Endometrial microvascular endothelial cells (primary cell): ENCODE results near the gene CPHXL2. TPM values are rescaled to one million over a fixed set of nuclear protein-coding genes. Genes with fewer than 3 reads are reported as not detected.

Experiments used
- in situ Hi-C: cut with HindIII; loops from 2 replicates; pipeline ENCODE4 v1.10.0; 2017; ENCODE audit warnings: low sequenced_read_pairs, low pct_unique_long_range_greater_than_20kb; ENCODE audit errors: inconsistent ontology term
- total RNA-seq: library from RNA; depleted of rRNA; stranded (reverse); fragments of >200 nt; gene quantifications from one replicate; pipeline ENCODE4 v1.2.3, GENCODE V29; 2015; ENCODE audit errors: inconsistent ontology term

CPHXL2 gene
- total RNA-seq, 1 donor from 2014 or later, result not detected

- in situ Hi-C loops, result no loop called here
These were observed 29.7 kb downstream of the CPHXL2 start for GRCh38 chr16:75647112-75647491.

- in situ Hi-C loops, result no loop called here
These were observed 32.4 kb downstream of the CPHXL2 start for GRCh38 chr16:75644240-75645012.

GRCh38 chr16:75640598-75640997, 36.2 kb downstream of the CPHXL2 start:
- in situ Hi-C loops, result no loop called here

GRCh38 chr16:75635036-75635435, 41.8 kb downstream of the CPHXL2 start:
- in situ Hi-C loops, result no loop called here

- in situ Hi-C loops, result no loop called here
These were observed 44.0 kb downstream of the CPHXL2 start for GRCh38 chr16:75632857-75633256.

GRCh38 chr16:75630052-75630451, 46.8 kb downstream of the CPHXL2 start:
- in situ Hi-C loops, result no loop called here

GRCh38 chr16:75629132-75629531, 47.7 kb downstream of the CPHXL2 start:
- in situ Hi-C loops, result no loop called here

- in situ Hi-C loops, result no loop called here
These were observed 48.5 kb downstream of the CPHXL2 start for GRCh38 chr16:75628351-75628750.

GRCh38 chr16:75627851-75628250, 49.0 kb downstream of the CPHXL2 start:
- in situ Hi-C loops, result no loop called here

GRCh38 chr16:75626806-75627205, 50.0 kb downstream of the CPHXL2 start:
- in situ Hi-C loops, result no loop called here

- in situ Hi-C loops, result no loop called here
These were observed 51.9 kb downstream of the CPHXL2 start for GRCh38 chr16:75624921-75625334.

- in situ Hi-C loops, result no loop called here
These were observed 53.8 kb downstream of the CPHXL2 start, which contains the start of gene ADAT1 for GRCh38 chr16:75622761-75623605. Gene ADAT1, minus strand, starts transcription at chr16:75623281. Its CDS starts 2,482 bp downstream, at chr16:75620799.

GRCh38 chr16:75621170-75621477, 55.7 kb downstream of the CPHXL2 start:
- in situ Hi-C loops, result no loop called here

- in situ Hi-C loops, result no loop called here
These were observed 56.3 kb downstream of the CPHXL2 start for GRCh38 chr16:75620326-75621169.

GRCh38 chr16:75618780-75619179, 58.0 kb downstream of the CPHXL2 start:
- in situ Hi-C loops, result no loop called here

GRCh38 chr16:75617121-75617520, 59.7 kb downstream of the CPHXL2 start:
- in situ Hi-C loops, result no loop called here

- in situ Hi-C loops, result no loop called here
These were observed 60.2 kb downstream of the CPHXL2 start for GRCh38 chr16:75616521-75617010.

GRCh38 chr16:75615619-75616018, 61.2 kb downstream of the CPHXL2 start:
- in situ Hi-C loops, result no loop called here
